Limb (tissue), 2 donors: ENCODE measurements around the gene ZDHHC3.
"Not testable (repeated sequence)": the region's sequence is repeated elsewhere in the genome, so short reads cannot be mapped to it uniquely, and the experiment has no call there.

Source experiments
- DNase-seq, 2 donors: peaks; one replicate each; pipeline ENCODE4 v3.0.0-alpha.2; 2016; ENCODE audit errors: extremely low spot score in 2 of 2

The ZDHHC3 gene

DNA sequence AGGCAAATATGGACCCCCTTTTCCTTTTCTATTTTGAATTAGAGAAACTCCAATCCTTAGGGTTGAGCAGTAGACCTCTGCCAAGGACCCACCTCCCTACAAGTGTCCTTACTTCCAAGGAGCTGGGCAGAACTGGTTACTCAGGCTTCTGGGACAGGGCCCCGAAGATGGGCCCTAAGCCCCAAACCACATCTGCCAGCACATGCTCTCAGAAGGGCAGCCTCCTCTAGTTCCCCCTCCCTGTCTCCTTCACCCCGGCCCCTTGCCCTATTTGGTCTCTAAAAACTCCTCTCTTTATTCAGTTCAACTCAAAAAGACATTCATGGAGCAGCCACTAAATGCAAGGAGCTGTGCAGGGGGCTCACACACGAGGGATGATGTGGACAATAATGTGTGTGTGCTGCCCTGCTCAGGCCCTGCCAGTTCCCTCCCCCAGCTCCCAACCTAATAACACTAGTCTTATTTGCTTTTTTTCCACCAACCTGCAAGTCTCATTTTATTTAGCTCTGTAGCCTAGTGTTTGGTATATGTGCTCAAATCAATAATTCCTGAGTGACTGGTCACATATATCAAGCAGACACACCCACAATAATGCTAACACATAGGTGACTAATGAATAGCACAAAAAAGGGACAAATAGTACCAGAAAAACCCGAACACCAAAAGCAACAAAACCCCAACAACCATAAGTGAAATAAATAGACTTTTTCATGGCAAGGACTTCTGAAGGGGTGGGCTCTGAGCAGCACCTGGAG, 12.2 kb downstream of the ZDHHC3 start:
- no peak for DNase-seq

DNA sequence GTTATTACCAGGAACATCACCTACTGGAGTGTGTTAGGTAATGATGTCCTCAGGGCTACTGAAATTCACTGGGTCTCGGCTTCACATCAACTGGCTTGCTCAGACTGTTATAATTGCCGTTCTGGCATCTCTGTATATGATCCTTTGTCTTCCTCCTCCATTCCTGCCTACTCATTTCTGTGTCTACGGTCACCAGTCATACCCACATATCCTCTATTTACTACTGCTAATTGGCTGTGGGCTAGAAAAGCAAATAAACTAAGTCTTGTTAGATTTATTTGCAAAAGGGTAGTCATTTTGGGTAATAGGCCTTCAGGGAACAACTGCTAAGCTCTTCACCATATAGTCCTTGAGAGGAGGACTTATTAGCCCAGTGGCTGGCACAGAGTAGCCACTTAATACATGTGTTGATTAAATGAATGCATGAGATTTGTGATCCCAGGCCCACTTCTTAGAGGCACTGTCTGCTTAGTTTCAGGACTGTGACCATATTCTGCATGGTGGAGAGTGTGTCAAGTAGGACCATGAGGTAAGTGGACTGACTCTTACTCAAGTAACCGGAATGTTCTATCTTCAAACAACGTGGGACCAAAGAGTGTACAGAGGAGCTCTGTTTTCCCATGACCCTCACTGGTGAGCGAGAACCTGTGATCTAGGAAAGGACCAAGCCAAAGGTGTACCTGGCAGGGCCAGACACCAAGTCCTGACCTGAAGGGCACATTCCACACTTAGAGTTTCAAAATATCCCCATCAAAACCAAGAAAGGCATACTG, 13.2 kb downstream of the ZDHHC3 start:
- DNase-seq = no peak

DNA sequence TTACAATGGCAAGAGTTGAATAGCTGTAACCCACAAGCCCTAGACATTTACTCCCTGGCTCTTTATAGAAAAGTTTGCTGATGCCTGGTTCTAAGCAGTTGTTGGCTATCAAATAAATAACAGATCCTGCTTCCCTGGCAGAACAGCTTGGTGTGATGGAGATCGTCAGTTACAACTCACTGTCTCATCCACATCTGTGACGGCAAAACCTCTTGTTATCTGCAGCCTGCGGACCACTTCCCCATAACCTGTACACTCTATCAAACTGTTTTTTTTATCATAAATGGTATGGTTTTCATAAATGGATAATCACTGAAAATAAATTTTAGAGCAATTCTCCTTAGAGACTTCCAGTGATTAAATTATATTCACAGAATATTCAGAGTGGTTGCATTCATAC, 14.1 kb downstream of the ZDHHC3 start:
- DNase-seq = no peak

DNA sequence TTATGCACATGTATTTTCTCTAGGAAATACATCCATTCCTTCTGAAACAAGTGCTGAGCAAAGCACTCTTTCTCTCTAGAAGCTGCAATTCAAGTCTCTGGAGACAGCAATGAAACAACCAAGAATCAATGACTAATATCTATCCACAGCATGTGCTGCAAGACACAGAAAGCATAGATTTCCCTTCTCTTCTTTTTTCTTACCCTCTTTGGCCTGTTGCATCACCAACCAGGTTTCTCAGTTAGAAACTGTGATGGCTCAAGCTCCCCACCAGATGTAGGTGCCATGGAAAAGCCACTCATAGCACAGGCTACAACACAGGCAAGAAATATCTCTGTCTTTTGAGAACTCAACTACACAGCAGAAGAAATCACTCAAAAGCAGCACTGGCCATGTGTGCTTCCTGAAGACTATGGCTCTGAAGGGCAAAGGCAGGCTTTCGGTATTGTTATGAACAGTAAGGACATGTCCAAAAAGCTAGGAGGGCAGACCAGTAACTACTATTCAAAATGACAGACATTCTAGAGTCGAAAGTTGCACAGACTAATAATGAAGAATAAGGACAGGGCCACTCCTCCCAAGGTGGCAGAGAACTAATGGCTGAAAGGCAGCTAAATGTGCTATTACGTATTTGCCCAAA, 15.5 kb downstream of the ZDHHC3 start:
- no peak for DNase-seq

GRCh38 chr3:44958386-44958785, 17.6 kb downstream of the ZDHHC3 start:
- no peak for DNase-seq

DNA sequence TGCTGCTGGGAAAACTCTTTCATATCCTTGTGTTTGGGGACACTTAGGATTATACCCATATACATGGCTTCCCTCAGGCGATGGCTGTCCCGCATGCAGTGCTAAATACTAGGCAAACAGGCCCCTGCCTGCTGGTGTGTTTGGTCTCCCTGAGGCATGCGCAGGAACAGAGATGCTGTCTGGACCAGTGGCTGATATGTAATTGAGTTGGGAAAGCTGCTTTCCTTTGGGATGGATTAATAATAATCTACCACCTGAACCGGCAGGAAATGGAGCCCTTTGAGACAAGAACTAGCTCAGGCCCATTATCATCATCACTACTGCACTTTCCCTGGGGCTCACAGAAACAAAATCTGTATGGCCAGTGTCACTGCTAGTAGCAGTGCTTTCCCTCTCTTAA, 18.0 kb downstream of the ZDHHC3 start:
- no peak for DNase-seq

GRCh38 chr3:44955917-44956316, 20.1 kb downstream of the ZDHHC3 start:
- DNase-seq = no peak

DNA sequence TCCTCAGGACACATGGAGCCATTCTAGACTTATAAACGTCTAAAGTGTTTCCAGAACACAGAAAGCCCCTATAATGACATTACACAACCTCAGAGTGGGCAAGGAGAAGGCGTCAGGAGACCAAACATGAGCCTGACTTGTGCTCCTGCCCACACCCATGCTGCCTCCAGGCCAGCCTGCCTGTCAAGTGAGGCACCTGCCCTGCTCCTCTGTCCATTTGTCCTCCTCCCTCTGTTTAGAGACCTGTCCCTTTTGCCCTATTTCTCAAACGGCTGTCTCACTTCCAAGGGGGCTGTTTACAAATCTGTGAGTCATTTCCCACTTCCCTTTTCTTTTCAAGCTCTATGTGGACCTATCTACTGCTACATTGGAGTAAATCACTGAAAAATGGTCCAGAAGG, 21.0 kb downstream of the ZDHHC3 start:
- no peak for DNase-seq

DNA sequence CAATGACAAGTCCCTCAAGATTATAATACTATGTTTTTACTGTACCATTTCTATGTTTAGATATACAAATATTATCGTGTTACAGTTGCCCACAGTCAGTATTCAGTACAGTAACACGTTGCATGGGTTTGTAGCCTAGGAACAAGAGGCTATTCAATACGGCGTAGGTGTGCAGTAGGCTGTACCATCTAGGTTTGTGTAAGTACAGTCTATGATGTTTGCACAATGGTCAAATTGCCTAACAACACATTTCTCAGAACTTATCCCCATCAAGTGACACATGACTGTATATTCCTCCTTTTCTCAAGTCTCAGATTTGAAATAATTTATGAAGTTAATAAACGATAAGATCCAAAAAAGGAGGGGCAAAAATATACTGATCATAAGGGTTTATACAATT, 21.7 kb downstream of the ZDHHC3 start:
- no peak for DNase-seq

DNA sequence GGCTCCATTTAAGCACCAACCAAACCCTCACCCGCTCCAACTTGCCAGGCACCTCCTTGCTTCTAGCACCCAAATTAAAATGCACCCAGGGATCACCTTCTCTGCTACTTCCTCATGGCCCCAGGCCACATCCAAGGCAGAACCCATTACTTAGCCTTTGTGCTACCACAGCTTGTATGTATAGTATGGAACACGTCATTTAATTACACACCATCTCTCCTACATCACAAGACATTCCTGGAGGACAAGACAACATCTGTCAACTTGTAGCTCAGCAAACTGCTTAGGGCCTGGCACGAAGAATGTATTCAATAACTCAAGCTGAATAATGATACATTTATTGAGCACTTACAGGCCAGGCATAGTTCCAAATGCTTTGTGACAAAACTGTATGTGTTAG, 23.3 kb downstream of the ZDHHC3 start:
- DNase-seq = no peak

- no peak for DNase-seq
Observed at GRCh38 chr3:44950275-44950734, 25.7 kb downstream of the ZDHHC3 start.

- not testable (repeated sequence) for DNase-seq
Observed at GRCh38 chr3:44949770-44950169, 26.2 kb downstream of the ZDHHC3 start.

DNA sequence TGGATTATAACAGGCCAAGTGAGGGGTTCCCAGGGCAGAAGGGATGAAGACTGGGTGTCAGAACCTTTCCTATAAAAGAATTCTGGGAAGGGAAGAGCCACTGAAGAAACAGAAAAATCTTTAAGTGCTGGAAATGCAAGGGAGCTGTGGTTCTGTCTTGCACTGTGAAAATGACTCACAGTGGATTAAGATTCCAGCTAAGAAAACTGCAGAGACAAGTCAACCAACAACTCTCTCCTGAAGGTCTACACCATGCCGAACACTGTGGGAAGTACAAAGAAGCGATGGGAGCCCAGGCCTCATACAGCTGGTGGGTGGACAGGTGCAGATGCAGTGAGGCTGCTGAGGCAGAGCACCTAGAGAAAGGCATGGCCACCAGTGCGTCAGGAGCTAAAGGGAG, 27.7 kb downstream of the ZDHHC3 start:
- no peak for DNase-seq

DNA sequence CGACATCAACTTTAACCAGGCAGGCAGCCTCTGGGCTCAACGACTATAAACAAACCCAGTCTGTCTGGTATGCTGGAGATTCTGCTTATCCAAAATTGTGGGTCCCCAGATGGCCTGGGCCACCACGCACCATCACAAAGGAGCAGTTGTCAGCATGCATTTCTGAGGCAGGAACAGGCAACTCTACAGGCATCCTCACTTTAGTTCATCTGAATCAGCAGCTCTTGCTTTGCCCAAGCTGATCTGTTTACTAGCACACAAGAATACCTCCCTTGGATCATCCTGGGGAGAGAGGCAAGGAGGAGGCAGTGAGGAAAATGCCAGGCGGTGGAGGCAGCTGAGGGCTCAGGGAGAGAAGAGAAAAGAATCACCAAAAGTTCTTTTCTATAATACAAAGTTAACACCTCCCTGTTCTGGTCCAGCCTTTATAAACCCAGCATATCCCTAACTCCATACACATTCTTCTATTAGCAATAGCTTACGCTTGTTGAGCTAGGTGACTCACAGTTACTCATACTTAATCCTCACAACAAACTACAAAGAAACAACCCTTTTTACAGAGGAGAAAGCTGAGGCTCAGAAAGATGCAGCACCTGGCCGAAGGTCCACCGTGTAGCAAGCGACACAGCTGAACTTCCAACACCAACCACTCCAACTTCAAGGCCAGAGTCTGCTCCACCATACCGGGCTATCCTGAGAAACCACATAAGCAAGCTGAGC, 33.6 kb downstream of the ZDHHC3 start:
- no peak for DNase-seq

DNA sequence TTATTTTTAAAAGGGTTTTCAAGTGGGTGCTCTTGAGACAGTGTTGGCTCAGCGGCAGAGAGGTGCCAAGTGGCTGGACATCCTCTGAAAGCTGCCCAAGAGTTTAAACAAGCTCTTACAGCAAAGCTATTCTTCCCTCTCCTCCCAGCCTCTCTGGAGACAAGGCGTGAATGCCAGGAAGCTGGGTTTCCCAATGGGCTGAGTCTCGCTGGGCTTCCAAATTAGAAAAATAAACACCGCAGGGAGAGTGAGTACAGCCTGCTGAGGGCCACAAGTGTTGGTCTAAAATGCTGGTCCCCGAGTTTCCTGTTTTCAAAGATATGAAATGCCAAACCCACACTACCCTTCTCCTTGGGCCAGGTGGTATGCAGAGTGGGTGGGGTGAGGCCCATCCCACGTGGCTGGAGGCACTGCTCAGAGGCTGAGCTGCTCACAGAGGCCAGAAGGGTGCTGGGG, 36.4 kb downstream of the ZDHHC3 start:
- DNase-seq = no peak

GRCh38 chr3:44932986-44933944, 42.7 kb downstream of the ZDHHC3 start:
- DNase-seq = no peak

DNA sequence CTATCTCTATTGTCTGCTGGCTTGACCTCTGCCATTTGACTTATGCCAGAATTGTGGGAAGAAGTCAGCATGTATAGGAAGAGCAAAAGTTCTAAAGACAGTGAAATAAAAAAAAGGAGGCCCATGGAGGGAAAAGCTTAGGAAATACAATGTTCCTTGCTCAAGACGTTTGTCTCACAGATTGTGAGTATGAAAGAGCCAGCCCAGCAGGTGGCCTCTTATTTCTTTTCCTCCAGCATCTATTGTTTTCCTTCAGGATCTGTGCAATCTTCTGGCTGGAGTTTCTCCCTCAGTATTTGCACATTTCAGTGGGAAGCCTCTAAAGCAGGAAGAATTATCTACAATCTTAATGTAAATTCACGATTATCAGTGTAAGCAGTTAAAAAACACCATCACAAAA, 43.7 kb downstream of the ZDHHC3 start:
- no peak for DNase-seq

GRCh38 chr3:44931791-44932190, 44.2 kb downstream of the ZDHHC3 start:
- no peak for DNase-seq

GRCh38 chr3:44930911-44931310, 45.1 kb downstream of the ZDHHC3 start:
- no peak for DNase-seq

- no peak for DNase-seq
Observed at GRCh38 chr3:44929782-44930181, 46.2 kb downstream of the ZDHHC3 start.

DNA sequence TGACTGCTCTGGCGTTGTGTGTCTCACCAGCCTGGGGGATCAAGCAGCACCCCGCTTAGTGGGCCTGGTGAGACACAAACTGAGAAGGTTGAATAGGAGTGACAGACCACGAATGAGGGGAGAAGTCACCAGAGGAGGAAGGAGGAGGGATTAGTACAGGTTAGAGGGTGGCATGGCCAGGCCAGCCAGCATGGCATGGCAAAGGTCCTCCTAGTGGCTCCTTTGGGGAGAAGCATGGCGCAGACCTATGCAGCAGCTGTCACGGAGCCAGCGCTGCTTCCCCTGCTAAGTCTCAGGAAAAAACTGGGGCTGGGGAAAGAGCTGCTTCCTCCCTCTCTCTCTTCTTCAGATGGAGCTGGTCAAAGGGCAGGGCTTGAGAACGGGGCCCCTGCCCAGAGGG, 48.6 kb downstream of the ZDHHC3 start:
- DNase-seq = no peak
